ENCODE data around the gene ODF4. TPM values are rescaled to one million over a fixed set of nuclear protein-coding genes. Genes with fewer than 3 reads are reported as not detected.
A peak's percentile ranks its signal among the peaks of the same experiment; 100 is the strongest.

The ODF4 gene
- total and polyA plus RNA-seq, 4 donors = not detected

- 75 to 77% methylated on average over 8 of the region's 8 CpGs for WGBS, 2 donors
- H3K36me3 ChIP-seq (ENCODE audit: control insufficient read depth in 1 of 2, insufficient read depth in 2 of 2, low read length in 1 of 2) = no peaks in the 10 kb centered on the region
- no peak for ATAC-seq (ENCODE audit: low FRiP score)
- no peaks in the 10 kb centered on the region for H3K4me1 ChIP-seq (ENCODE audit: control insufficient read depth in 1 of 2, insufficient read depth in 2 of 2, low read length in 2 of 2)
- H3K27me3 ChIP-seq (ENCODE audit: control insufficient read depth in 1 of 2, insufficient read depth in 2 of 2, low read length in 1 of 2) = no peaks in the 10 kb centered on the region
- no peaks in the 10 kb centered on the region for H3K9me3 ChIP-seq (ENCODE audit: control insufficient read depth, low read length)
- H3K27ac ChIP-seq (ENCODE audit: low read depth in 1 of 2, low read length in 2 of 2) = no peak overlapping the region
- DNase-seq = no peak
- H3K4me3 ChIP-seq (ENCODE audit: low read length in 2 of 2) = no peak overlapping the region
- intact Hi-C loops (cut with DNase I) = no loop called here
These were observed 14.6 kb downstream of the ODF4 start for GRCh38 chr17:8354236-8354635.

GRCh38 chr17:8357910-8358309 lies 18.3 kb downstream of the ODF4 start:
- DNase-seq (no peak), ATAC-seq (ENCODE audit: low FRiP score) (no peak)
- H3K27ac ChIP-seq (ENCODE audit: low read depth in 1 of 2, low read length in 2 of 2) = no peak overlapping the region
- no peaks in the 10 kb centered on the region for H3K4me1 ChIP-seq (ENCODE audit: control insufficient read depth in 1 of 2, insufficient read depth in 2 of 2, low read length in 2 of 2)
- H3K36me3 ChIP-seq (ENCODE audit: control insufficient read depth in 1 of 2, insufficient read depth in 2 of 2, low read length in 1 of 2) = no peaks in the 10 kb centered on the region
- no peak overlapping the region for H3K4me3 ChIP-seq (ENCODE audit: low read length in 2 of 2)
- 94 to 96% methylated on average over 3 of the region's 3 CpGs for WGBS, 2 donors
- intact Hi-C loops (cut with DNase I) = no loop called here
- no peaks in the 10 kb centered on the region for H3K9me3 ChIP-seq (ENCODE audit: control insufficient read depth, low read length)
- H3K27me3 ChIP-seq (ENCODE audit: control insufficient read depth in 1 of 2, insufficient read depth in 2 of 2, low read length in 1 of 2) = no peaks in the 10 kb centered on the region

- H3K4me1 ChIP-seq (ENCODE audit: control insufficient read depth in 1 of 2, insufficient read depth in 2 of 2, low read length in 2 of 2) = no peaks in the 10 kb centered on the region
- H3K27ac ChIP-seq (ENCODE audit: low read depth in 1 of 2, low read length in 2 of 2) = no peak overlapping the region
- H3K4me3 ChIP-seq (ENCODE audit: low read length in 2 of 2) = no peak overlapping the region
- no peak for DNase-seq
- H3K36me3 ChIP-seq (ENCODE audit: control insufficient read depth in 1 of 2, insufficient read depth in 2 of 2, low read length in 1 of 2) = no peaks in the 10 kb centered on the region
- intact Hi-C loops (cut with DNase I) = no loop called here
- ATAC-seq (ENCODE audit: low FRiP score) = no peak
- H3K9me3 ChIP-seq (ENCODE audit: control insufficient read depth, low read length) = no peaks in the 10 kb centered on the region
- H3K27me3 ChIP-seq (ENCODE audit: control insufficient read depth in 1 of 2, insufficient read depth in 2 of 2, low read length in 1 of 2) = no peaks in the 10 kb centered on the region
- 68 to 82% methylated on average over 5 of the region's 5 CpGs for WGBS, 2 donors
These were observed 20.1 kb downstream of the ODF4 start for GRCh38 chr17:8359769-8360168.

- no peak for DNase-seq
- H3K4me3 ChIP-seq (ENCODE audit: low read length in 2 of 2) = no peak overlapping the region
- H3K36me3 ChIP-seq (ENCODE audit: control insufficient read depth in 1 of 2, insufficient read depth in 2 of 2, low read length in 1 of 2) = no peaks in the 10 kb centered on the region
- H3K9me3 ChIP-seq (ENCODE audit: control insufficient read depth, low read length) = no peaks in the 10 kb centered on the region
- no peaks in the 10 kb centered on the region for H3K27me3 ChIP-seq (ENCODE audit: control insufficient read depth in 1 of 2, insufficient read depth in 2 of 2, low read length in 1 of 2)
- no peaks in the 10 kb centered on the region for H3K4me1 ChIP-seq (ENCODE audit: control insufficient read depth in 1 of 2, insufficient read depth in 2 of 2, low read length in 2 of 2)
- no peak overlapping the region for H3K27ac ChIP-seq (ENCODE audit: low read depth in 1 of 2, low read length in 2 of 2)
- ATAC-seq (ENCODE audit: low FRiP score) = no peak
- WGBS, 2 donors = 60 to 61% methylated on average over 3 of the region's 3 CpGs
- intact Hi-C loops (cut with DNase I) = no loop called here
These were observed 20.6 kb downstream of the ODF4 start for GRCh38 chr17:8360260-8360659.

- Histone ChIP-seq H3K36me3 (ENCODE audit: control insufficient read depth in 1 of 2, insufficient read depth in 2 of 2, low read length in 1 of 2) (no peaks in the 10 kb centered on the region), H3K4me3 (ENCODE audit: low read length in 2 of 2) (no peak overlapping the region), H3K27ac (ENCODE audit: low read depth in 1 of 2, low read length in 2 of 2) (no peak overlapping the region), H3K4me1 (ENCODE audit: control insufficient read depth in 1 of 2, insufficient read depth in 2 of 2, low read length in 2 of 2) (no peaks in the 10 kb centered on the region), H3K27me3 (ENCODE audit: control insufficient read depth in 1 of 2, insufficient read depth in 2 of 2, low read length in 1 of 2) (no peaks in the 10 kb centered on the region), H3K9me3 (ENCODE audit: control insufficient read depth, low read length) (no peaks in the 10 kb centered on the region)
- intact Hi-C loops (cut with DNase I) = no loop called here
- DNase-seq (no peak), ATAC-seq (ENCODE audit: low FRiP score) (no peak)
- 59 to 61% methylated on average over 3 of the region's 3 CpGs for WGBS, 2 donors
These were observed 21.1 kb downstream of the ODF4 start for GRCh38 chr17:8360751-8361150.

GRCh38 chr17:8362651-8363332 lies 23.2 kb downstream of the ODF4 start:
- H3K36me3 ChIP-seq (ENCODE audit: control insufficient read depth in 1 of 2, insufficient read depth in 2 of 2, low read length in 1 of 2) = no peaks in the 10 kb centered on the region
- no peak for ATAC-seq (ENCODE audit: low FRiP score)
- H3K4me3 ChIP-seq (ENCODE audit: low read length in 2 of 2) = no peak overlapping the region
- H3K27me3 ChIP-seq (ENCODE audit: control insufficient read depth in 1 of 2, insufficient read depth in 2 of 2, low read length in 1 of 2) = no peaks in the 10 kb centered on the region
- 78 to 79% methylated on average over 4 of the region's 4 CpGs for WGBS, 2 donors
- H3K4me1 ChIP-seq (ENCODE audit: control insufficient read depth in 1 of 2, insufficient read depth in 2 of 2, low read length in 2 of 2) = no peaks in the 10 kb centered on the region
- intact Hi-C loops (cut with DNase I) = no loop called here
- H3K27ac ChIP-seq (ENCODE audit: low read depth in 1 of 2, low read length in 2 of 2) = no peak overlapping the region
- no peak for DNase-seq
- H3K9me3 ChIP-seq (ENCODE audit: control insufficient read depth, low read length) = no peaks in the 10 kb centered on the region

- H3K4me3 ChIP-seq (ENCODE audit: low read length in 2 of 2) = no peak overlapping the region
- intact Hi-C loops (cut with DNase I) = no loop called here
- DNase-seq (no peak), ATAC-seq (ENCODE audit: low FRiP score) (peak; percentile 68)
- H3K36me3 ChIP-seq (ENCODE audit: control insufficient read depth in 1 of 2, insufficient read depth in 2 of 2, low read length in 1 of 2) = peaks cover 3 to 4% of the 10 kb centered on the region in 2 donors
- no peaks in the 10 kb centered on the region for H3K9me3 ChIP-seq (ENCODE audit: control insufficient read depth, low read length)
- no peaks in the 10 kb centered on the region for H3K27me3 ChIP-seq (ENCODE audit: control insufficient read depth in 1 of 2, insufficient read depth in 2 of 2, low read length in 1 of 2)
- no peaks in the 10 kb centered on the region for H3K4me1 ChIP-seq (ENCODE audit: control insufficient read depth in 1 of 2, insufficient read depth in 2 of 2, low read length in 2 of 2)
- no peak overlapping the region for H3K27ac ChIP-seq (ENCODE audit: low read depth in 1 of 2, low read length in 2 of 2)
- WGBS, 2 donors = 74 to 76% methylated on average over 1 of the region's 1 CpG
These were observed 25.5 kb downstream of the ODF4 start for GRCh38 chr17:8365143-8365542.

- Histone ChIP-seq H3K4me1 (ENCODE audit: control insufficient read depth in 1 of 2, insufficient read depth in 2 of 2, low read length in 2 of 2) (no peaks in the 10 kb centered on the region), H3K27me3 (ENCODE audit: control insufficient read depth in 1 of 2, insufficient read depth in 2 of 2, low read length in 1 of 2) (no peaks in the 10 kb centered on the region), H3K36me3 (ENCODE audit: control insufficient read depth in 1 of 2, insufficient read depth in 2 of 2, low read length in 1 of 2) (peaks cover 3 to 4% of the 10 kb centered on the region in 2 donors), H3K9me3 (ENCODE audit: control insufficient read depth, low read length) (no peaks in the 10 kb centered on the region), H3K27ac (ENCODE audit: low read depth in 1 of 2, low read length in 2 of 2) (no peak overlapping the region), H3K4me3 (ENCODE audit: low read length in 2 of 2) (no peak overlapping the region)
- peak; percentile 54 for ATAC-seq (ENCODE audit: low FRiP score)
- WGBS, 2 donors = 34 to 39% methylated on average over 2 of the region's 2 CpGs
- no peak for DNase-seq
- intact Hi-C loops (cut with DNase I) = no loop called here
These were observed 26.6 kb downstream of the ODF4 start for GRCh38 chr17:8366231-8366630.

GRCh38 chr17:8368193-8368592 lies 28.6 kb downstream of the ODF4 start:
- H3K36me3 ChIP-seq (ENCODE audit: control insufficient read depth in 1 of 2, insufficient read depth in 2 of 2, low read length in 1 of 2) = peaks cover 3 to 4% of the 10 kb centered on the region in 2 donors
- DNase-seq = no peak
- intact Hi-C loops (cut with DNase I) = no loop called here
- H3K9me3 ChIP-seq (ENCODE audit: control insufficient read depth, low read length) = no peaks in the 10 kb centered on the region
- no peak for ATAC-seq (ENCODE audit: low FRiP score)
- H3K4me3 ChIP-seq (ENCODE audit: low read length in 2 of 2) = no peak overlapping the region
- 90 to 92% methylated on average over 3 of the region's 3 CpGs for WGBS, 2 donors
- H3K27me3 ChIP-seq (ENCODE audit: control insufficient read depth in 1 of 2, insufficient read depth in 2 of 2, low read length in 1 of 2) = no peaks in the 10 kb centered on the region
- H3K27ac ChIP-seq (ENCODE audit: low read depth in 1 of 2, low read length in 2 of 2) = no peak overlapping the region
- H3K4me1 ChIP-seq (ENCODE audit: control insufficient read depth in 1 of 2, insufficient read depth in 2 of 2, low read length in 2 of 2) = no peaks in the 10 kb centered on the region
